MM.1S (cell line): ENCODE data around the gene RPTOR.

Experiments used
- CTCF ChIP-seq: fragments of 300-600 bp; sonication (generic); IDR thresholded peaks from 2 replicates; pipeline ENCODE4 v1.5.1; 2016; ENCODE audit warnings: antibody characterized with exemption, low read length, mixed read lengths
- EZH2phosphoT487 ChIP-seq: fragments of 300-600 bp; sonication (generic); IDR thresholded peaks from 2 replicates; pipeline ENCODE4 v1.6.1; 2018; ENCODE audit warnings: antibody characterized with exemption, low read length

DNA sequence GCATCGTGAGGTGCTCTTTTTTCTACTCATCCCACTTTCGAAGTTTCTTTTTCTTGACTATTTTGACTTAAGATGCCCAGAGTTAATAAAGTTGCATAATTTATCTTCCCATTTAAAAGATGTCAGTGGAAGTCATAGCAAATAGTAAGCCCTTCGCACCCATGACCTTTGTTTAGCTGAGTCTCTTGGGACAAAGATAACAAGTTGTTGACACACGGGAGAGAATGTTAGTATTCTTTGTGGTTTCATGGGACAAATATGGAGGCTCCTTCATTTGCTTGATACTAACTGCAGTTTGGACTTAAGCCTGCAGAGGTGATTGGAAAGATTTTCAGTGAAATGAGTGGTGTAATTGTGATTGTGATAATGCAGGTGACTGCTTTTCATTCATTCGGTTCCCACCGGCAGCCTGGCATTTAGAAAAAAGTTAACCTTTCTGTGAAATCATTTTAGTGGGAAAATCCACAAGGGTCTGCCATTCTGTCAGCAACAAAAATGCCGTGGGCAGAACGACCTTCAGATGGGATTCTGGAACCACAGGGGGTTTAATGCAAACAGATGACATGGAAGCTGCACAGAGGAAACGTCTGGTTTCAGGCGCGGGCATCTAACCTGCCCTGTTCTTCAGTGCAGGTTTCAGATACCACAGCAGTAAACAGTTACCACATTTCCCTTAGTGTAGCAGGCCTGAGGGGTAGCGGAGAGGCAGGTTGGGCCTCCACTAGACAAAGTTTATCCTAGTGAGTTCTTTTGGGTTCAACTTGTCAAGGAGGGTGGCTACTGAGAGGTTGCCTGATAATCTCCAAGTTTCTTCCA, 123.0 kb downstream of the RPTOR start:
- TF ChIP-seq CTCF, result no peak
- TF ChIP-seq EZH2phosphoT487, result no peak
